ENCODE results near the gene TMEM238.

DNA sequence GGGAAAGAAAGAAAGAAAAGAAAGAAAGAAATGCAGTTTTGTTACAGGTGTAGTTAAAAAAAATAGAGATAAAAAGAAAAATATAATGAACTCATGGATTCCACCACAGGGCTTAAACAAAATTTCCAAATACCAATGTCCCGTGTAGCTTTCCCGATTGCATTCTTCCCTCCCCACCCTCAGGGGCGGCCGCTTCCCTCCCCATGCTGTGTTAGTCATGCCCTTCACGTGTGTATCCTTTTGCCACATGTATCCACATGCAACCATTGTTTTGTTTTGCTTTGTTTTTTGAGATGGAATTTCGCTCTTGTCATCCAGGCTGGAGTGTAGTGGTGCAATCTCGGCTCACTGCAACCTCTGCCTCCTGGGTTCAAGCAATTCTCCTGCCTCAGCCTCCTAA lies 48.0 kb downstream of the TMEM238 start:
- TF ChIP-seq CTCF (conservative IDR thresholded peaks at IDR 0.05; ENCODE audit: low read depth, low read length) = no peak
- TF ChIP-seq EZH2 (IDR thresholded peaks at IDR 0.05; ENCODE audit: low read length, unreplicated experiment) = no peak
- no peak for TF ChIP-seq EZH2phosphoT487 (IDR thresholded peaks at IDR 0.05; ENCODE audit: borderline replicate concordance, low read length)
